Karpas-422 (cell line): ENCODE data around the gene TAC3. TPM values are rescaled to one million over a fixed set of nuclear protein-coding genes. Genes with fewer than 3 reads are reported as not detected.
A peak's percentile ranks its signal among the peaks of the same experiment; 100 is the strongest.
"Not testable (repeated sequence)": the region's sequence is repeated elsewhere in the genome, so short reads cannot be mapped to it uniquely, and the experiment has no call there.

Experiments
- DNase-seq: peaks from one replicate; pipeline ENCODE4 v3.0.0-alpha.2; 2015
- H2AFZ ChIP-seq: fragments of 200-600 bp; sonication (generic); 2 replicates; pipeline ENCODE4 v1.6.1; 2014; ENCODE audit warnings: antibody characterized with exemption, low read length, mixed read lengths
- H3K27ac ChIP-seq: fragments of 200-600 bp; sonication (generic); 2 replicates; pipeline ENCODE4 v1.5.1; 2014; ENCODE audit warnings: mild to moderate bottlenecking, low read length, moderate library complexity
- H3K27me3 ChIP-seq: fragments of 200-600 bp; sonication (generic); 2 replicates; pipeline ENCODE4 v1.6.1; 2014; ENCODE audit warnings: low read length, mixed read lengths
- H3K36me3 ChIP-seq: fragments of 200-600 bp; sonication (generic); 2 replicates; pipeline ENCODE4 v1.6.1; 2014; ENCODE audit warnings: low read length, mixed read lengths; ENCODE audit not compliant: insufficient read depth
- H3K4me1 ChIP-seq: fragments of 200-600 bp; sonication (generic); 2 replicates; pipeline ENCODE4 v1.6.1; 2014; ENCODE audit warnings: mild to moderate bottlenecking, low read length, mixed read lengths
- H3K4me2 ChIP-seq: fragments of 200-600 bp; sonication (generic); 2 replicates; pipeline ENCODE4 v1.6.1; 2014; ENCODE audit warnings: low read length, low read depth, mild to moderate bottlenecking; ENCODE audit not compliant: poor library complexity, severe bottlenecking
- H3K4me3 ChIP-seq: fragments of 200-600 bp; sonication (generic); 2 replicates; pipeline ENCODE4 v1.5.1; 2014; ENCODE audit warnings: mild to moderate bottlenecking, antibody characterized with exemption, low read length, mixed read lengths
- H3K79me2 ChIP-seq: fragments of 200-600 bp; sonication (generic); 2 replicates; pipeline ENCODE4 v1.6.1; 2014; ENCODE audit warnings: mild to moderate bottlenecking, low read length, mixed read lengths
- H3K9ac ChIP-seq: fragments of 200-600 bp; sonication (generic); 2 replicates; pipeline ENCODE4 v1.6.0; 2014; ENCODE audit warnings: low read length
- H3K9me2 ChIP-seq: fragments of 200-600 bp; sonication (generic), shearing (Covaris generic); replicated peaks from 2 replicates; pipeline ENCODE4 v1.6.0; 2014; ENCODE audit warnings: mild to moderate bottlenecking, low read length, moderate library complexity; ENCODE audit not compliant: insufficient read depth
- H3K9me3 ChIP-seq: fragments of 300-700, 200-600 bp; sonication (generic); 2 replicates; pipeline ENCODE4 v1.6.1; 2014; ENCODE audit warnings: low read length, mixed read lengths
- H4K20me1 ChIP-seq: fragments of 200-600 bp; sonication (generic); 2 replicates; pipeline ENCODE4 v1.6.1; 2014; ENCODE audit warnings: mild to moderate bottlenecking, antibody characterized with exemption, low read length, low read depth; ENCODE audit not compliant: insufficient read depth
- total RNA-seq: library from RNA; depleted of rRNA; stranded (reverse); fragments of >200 nt; shearing (Covaris generic); gene quantifications from 2 replicates; pipeline ENCODE4 v1.2.3, GENCODE V29; 2014; ENCODE audit warnings: low replicate concordance

The TAC3 gene
- total RNA-seq, 1 experiment from 2014 or later = not detected

- no peaks in the 10 kb centered on the region for H3K9me3 ChIP-seq
- H3K79me2 ChIP-seq = no peaks in the 10 kb centered on the region
- no peak for DNase-seq
- H3K9ac ChIP-seq = no peak overlapping the region
- H3K36me3 ChIP-seq = no peaks in the 10 kb centered on the region
- peaks cover 7% of the 10 kb centered on the region for H3K4me1 ChIP-seq
- no peaks in the 10 kb centered on the region for H3K27me3 ChIP-seq
- H3K9me2 ChIP-seq = no peaks in the 10 kb centered on the region
- H4K20me1 ChIP-seq = no peaks in the 10 kb centered on the region
- no peak overlapping the region for H3K4me3 ChIP-seq
- H3K4me2 ChIP-seq = no peak overlapping the region
- H2AFZ ChIP-seq = no peak overlapping the region
- H3K27ac ChIP-seq = no peak overlapping the region
Measured at GRCh38 chr12:56989861-56990610, 26.3 kb downstream of the TAC3 start.

GRCh38 chr12:56988207-56988739 lies 28.1 kb downstream of the TAC3 start:
- Histone ChIP-seq H3K4me1 (peaks cover 7% of the 10 kb centered on the region), H3K27ac (no peak overlapping the region), H3K9me2 (no peaks in the 10 kb centered on the region), H3K4me2 (peak overlapping the region; percentile 4), H3K36me3 (no peaks in the 10 kb centered on the region), H4K20me1 (no peaks in the 10 kb centered on the region), H3K4me3 (no peak overlapping the region), H3K9me3 (no peaks in the 10 kb centered on the region), H3K9ac (no peak overlapping the region), H2AFZ (no peak overlapping the region), H3K27me3 (no peaks in the 10 kb centered on the region), H3K79me2 (no peaks in the 10 kb centered on the region)
- DNase-seq = no peak

GRCh38 chr12:56987551-56988053 lies 28.7 kb downstream of the TAC3 start:
- no peak overlapping the region for H2AFZ ChIP-seq
- no peak overlapping the region for H3K27ac ChIP-seq
- no peaks in the 10 kb centered on the region for H3K27me3 ChIP-seq

GRCh38 chr12:56987011-56987410 lies 29.3 kb downstream of the TAC3 start:
- H3K9ac ChIP-seq = no peak overlapping the region

More at GRCh38 chr12:56987551-56988053, 28.7 kb downstream of the TAC3 start:
- no peaks in the 10 kb centered on the region for H3K9me3 ChIP-seq
- H3K4me2 ChIP-seq = peak overlapping the region; percentile 4
- no peaks in the 10 kb centered on the region for H3K9me2 ChIP-seq
- H4K20me1 ChIP-seq = no peaks in the 10 kb centered on the region
- no peak overlapping the region for H3K9ac ChIP-seq
- DNase-seq = peak; percentile 89
- peaks cover 7% of the 10 kb centered on the region for H3K4me1 ChIP-seq
- H3K36me3 ChIP-seq = no peaks in the 10 kb centered on the region
- no peak overlapping the region for H3K4me3 ChIP-seq
- no peaks in the 10 kb centered on the region for H3K79me2 ChIP-seq

GRCh38 chr12:56985714-56986113 lies 30.6 kb downstream of the TAC3 start:
- H3K79me2 ChIP-seq, H3K27ac ChIP-seq, H3K4me1 ChIP-seq, H3K27me3 ChIP-seq, H4K20me1 ChIP-seq, H3K9me2 ChIP-seq, DNase-seq, H3K9me3 ChIP-seq, H3K4me3 ChIP-seq, H3K36me3 ChIP-seq, H3K4me2 ChIP-seq, H2AFZ ChIP-seq, H3K9ac ChIP-seq: not testable (repeated sequence)

More at GRCh38 chr12:56987011-56987410, 29.3 kb downstream of the TAC3 start:
- H3K9me2 ChIP-seq = no peaks in the 10 kb centered on the region
- no peak for DNase-seq
- no peaks in the 10 kb centered on the region for H3K27me3 ChIP-seq
- no peak overlapping the region for H2AFZ ChIP-seq
- H3K79me2 ChIP-seq = no peaks in the 10 kb centered on the region
- no peak overlapping the region for H3K4me2 ChIP-seq
- peaks cover 7% of the 10 kb centered on the region for H3K4me1 ChIP-seq
- no peak overlapping the region for H3K4me3 ChIP-seq
- H4K20me1 ChIP-seq = no peaks in the 10 kb centered on the region
- no peaks in the 10 kb centered on the region for H3K36me3 ChIP-seq
- no peaks in the 10 kb centered on the region for H3K9me3 ChIP-seq
- H3K27ac ChIP-seq = no peak overlapping the region

- Histone ChIP-seq H3K79me2 (no peaks in the 10 kb centered on the region), H3K27ac (no peak overlapping the region), H3K9me3 (no peaks in the 10 kb centered on the region), H3K36me3 (no peaks in the 10 kb centered on the region), H3K4me1 (peaks cover 5% of the 10 kb centered on the region), H4K20me1 (no peaks in the 10 kb centered on the region), H3K4me3 (no peak overlapping the region), H3K27me3 (no peaks in the 10 kb centered on the region), H3K4me2 (no peak overlapping the region), H3K9me2 (no peaks in the 10 kb centered on the region), H3K9ac (no peak overlapping the region), H2AFZ (no peak overlapping the region)
- DNase-seq = no peak
Measured at GRCh38 chr12:56983386-56983785, 32.9 kb downstream of the TAC3 start.

- DNase-seq = peak; percentile 17
- not testable (repeated sequence) for H3K79me2 ChIP-seq, H3K36me3 ChIP-seq, H3K27ac ChIP-seq, H3K4me3 ChIP-seq, H3K4me1 ChIP-seq, H3K4me2 ChIP-seq, H4K20me1 ChIP-seq, H3K9me2 ChIP-seq, H3K27me3 ChIP-seq, H3K9me3 ChIP-seq, H3K9ac ChIP-seq, H2AFZ ChIP-seq
Measured at GRCh38 chr12:56982578-56983236, 33.6 kb downstream of the TAC3 start.

- no peak overlapping the region for H3K27ac ChIP-seq
- DNase-seq = no peak
- H3K4me3 ChIP-seq = no peak overlapping the region
- H3K4me2 ChIP-seq = no peak overlapping the region
- H3K9ac ChIP-seq = no peak overlapping the region
- no peaks in the 10 kb centered on the region for H3K27me3 ChIP-seq
- no peaks in the 10 kb centered on the region for H4K20me1 ChIP-seq
- H2AFZ ChIP-seq = no peak overlapping the region
- no peaks in the 10 kb centered on the region for H3K79me2 ChIP-seq
- no peaks in the 10 kb centered on the region for H3K9me2 ChIP-seq
- no peaks in the 10 kb centered on the region for H3K4me1 ChIP-seq
- no peaks in the 10 kb centered on the region for H3K36me3 ChIP-seq
- no peaks in the 10 kb centered on the region for H3K9me3 ChIP-seq
Measured at GRCh38 chr12:56980941-56981530, 35.3 kb downstream of the TAC3 start.
